Uterus (tissue), 4 donors: Measurements from ENCODE around the gene DKK3. TPM values are rescaled to one million over a fixed set of nuclear protein-coding genes. Genes with fewer than 3 reads are reported as not detected.

ENCODE experiments used
- DNase-seq, 2 donors: peaks; one replicate each; pipeline ENCODE4 v3.0.0-alpha.2; 2019 to 2020
- H3K27ac ChIP-seq, 2 donors: fragments of 200-600 bp; sonication (generic); 1 replicate in 1 of 2; 2 replicates in 1 of 2; pipeline ENCODE4 v1.5.1; 2016 to 2018
- H3K27me3 ChIP-seq, 2 donors: fragments of 200-600 bp; sonication (generic); one replicate each; pipeline ENCODE4 v1.5.1; 2018 to 2019; ENCODE audit warnings: control low read depth in 1 of 2
- H3K36me3 ChIP-seq, 2 donors: fragments of 200-600 bp; sonication (generic); one replicate each; pipeline ENCODE4 v1.5.1; 2019; ENCODE audit warnings: control low read depth in 1 of 2
- H3K4me1 ChIP-seq, 2 donors: fragments of 200-600 bp; sonication (generic); one replicate each; pipeline ENCODE4 v1.5.1; 2018 to 2019; ENCODE audit warnings: control low read depth in 1 of 2
- H3K4me3 ChIP-seq, 2 donors: fragments of 200-600 bp; sonication (generic); 1 replicate in 1 of 2; 2 replicates in 1 of 2; pipeline ENCODE4 v1.5.1; 2018 to 2019; ENCODE audit warnings: mild to moderate bottlenecking in 1 of 2
- H3K9me3 ChIP-seq, 2 donors: fragments of 200-600 bp; sonication (generic); one replicate each; pipeline ENCODE4 v1.5.1; 2019; ENCODE audit warnings: control low read depth in 1 of 2
- POLR2A ChIP-seq, 2 donors: fragments of 450-650 bp; IDR thresholded peaks; one replicate each; pipeline ENCODE4 v1.6.1; 2016; ENCODE audit warnings: antibody characterized with exemption in 2 of 2, mild to moderate bottlenecking in 1 of 2, moderate library complexity in 1 of 2
- intact Hi-C: fragments of 100-400 bp; cut with DNase I; formaldehyde crosslinking; loops from one replicate; pipeline ENCODE4 v1.15.1; 2023; ENCODE audit warnings: low total_unique reads
- total RNA-seq, 4 donors: library from RNA; depleted of rRNA in 3 of 4; stranded (reverse); fragments of >200 nt in 3 of 4; gene quantifications; one replicate each; pipeline versions ENCODE4 v1.1.0 to v1.2.4, GENCODE V29; 2014 to 2023
- TF ChIP-seq, protein P1 (sequence below), 4 experiments: fragments of 200-600 bp in 2 of 4; fragments of 450-650 bp in 2 of 4; sonication (generic) in 2 of 4; IDR thresholded peaks; one replicate each; pipeline ENCODE4 v1.5.1; 2016 to 2019; ENCODE audit warnings: antibody characterized with exemption in 4 of 4, mild to moderate bottlenecking in 2 of 4, moderate library complexity in 1 of 4
- donor health status: DM: yes; HTN: yes; CAD: no.

Gene DKK3
- total RNA-seq, 4 donors from 2014 or later, result 26.4 to 151 (median 99.0) TPM

- Histone ChIP-seq H3K36me3 (no peaks in the 10 kb centered on the region), H3K4me1 (no peaks in the 10 kb centered on the region), H3K27ac (no peak overlapping the region), H3K9me3 (no peaks in the 10 kb centered on the region), H3K4me3 (no peak overlapping the region), H3K27me3 (no peaks in the 10 kb centered on the region)
- intact Hi-C loops, result no loop called here
- TF ChIP-seq, protein P1, sequence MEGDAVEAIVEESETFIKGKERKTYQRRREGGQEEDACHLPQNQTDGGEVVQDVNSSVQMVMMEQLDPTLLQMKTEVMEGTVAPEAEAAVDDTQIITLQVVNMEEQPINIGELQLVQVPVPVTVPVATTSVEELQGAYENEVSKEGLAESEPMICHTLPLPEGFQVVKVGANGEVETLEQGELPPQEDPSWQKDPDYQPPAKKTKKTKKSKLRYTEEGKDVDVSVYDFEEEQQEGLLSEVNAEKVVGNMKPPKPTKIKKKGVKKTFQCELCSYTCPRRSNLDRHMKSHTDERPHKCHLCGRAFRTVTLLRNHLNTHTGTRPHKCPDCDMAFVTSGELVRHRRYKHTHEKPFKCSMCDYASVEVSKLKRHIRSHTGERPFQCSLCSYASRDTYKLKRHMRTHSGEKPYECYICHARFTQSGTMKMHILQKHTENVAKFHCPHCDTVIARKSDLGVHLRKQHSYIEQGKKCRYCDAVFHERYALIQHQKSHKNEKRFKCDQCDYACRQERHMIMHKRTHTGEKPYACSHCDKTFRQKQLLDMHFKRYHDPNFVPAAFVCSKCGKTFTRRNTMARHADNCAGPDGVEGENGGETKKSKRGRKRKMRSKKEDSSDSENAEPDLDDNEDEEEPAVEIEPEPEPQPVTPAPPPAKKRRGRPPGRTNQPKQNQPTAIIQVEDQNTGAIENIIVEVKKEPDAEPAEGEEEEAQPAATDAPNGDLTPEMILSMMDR (IDR thresholded peaks at IDR 0.05), result no peak
- no peak for TF ChIP-seq POLR2A (IDR thresholded peaks at IDR 0.05)
- DNase-seq, result no peak
Measured at GRCh38 chr11:11988681-11989261, 19.7 kb downstream of the DKK3 start.

GRCh38 chr11:11988099-11988651 lies 20.3 kb downstream of the DKK3 start:
- Histone ChIP-seq H3K36me3 (no peaks in the 10 kb centered on the region), H3K4me1 (no peaks in the 10 kb centered on the region), H3K9me3 (no peaks in the 10 kb centered on the region), H3K27me3 (no peaks in the 10 kb centered on the region), H3K4me3 (no peak overlapping the region), H3K27ac (no peak overlapping the region)
- TF ChIP-seq POLR2A (IDR thresholded peaks at IDR 0.05), result no peak
- TF ChIP-seq, protein P1 (IDR thresholded peaks at IDR 0.05), result no peak
- DNase-seq, result no peak
- intact Hi-C loops, result no loop called here

- Histone ChIP-seq H3K27ac (no peak overlapping the region), H3K4me1 (no peaks in the 10 kb centered on the region)
- intact Hi-C loops, result no loop called here
Measured at GRCh38 chr11:11987503-11988022, 20.9 kb downstream of the DKK3 start.

DNA sequence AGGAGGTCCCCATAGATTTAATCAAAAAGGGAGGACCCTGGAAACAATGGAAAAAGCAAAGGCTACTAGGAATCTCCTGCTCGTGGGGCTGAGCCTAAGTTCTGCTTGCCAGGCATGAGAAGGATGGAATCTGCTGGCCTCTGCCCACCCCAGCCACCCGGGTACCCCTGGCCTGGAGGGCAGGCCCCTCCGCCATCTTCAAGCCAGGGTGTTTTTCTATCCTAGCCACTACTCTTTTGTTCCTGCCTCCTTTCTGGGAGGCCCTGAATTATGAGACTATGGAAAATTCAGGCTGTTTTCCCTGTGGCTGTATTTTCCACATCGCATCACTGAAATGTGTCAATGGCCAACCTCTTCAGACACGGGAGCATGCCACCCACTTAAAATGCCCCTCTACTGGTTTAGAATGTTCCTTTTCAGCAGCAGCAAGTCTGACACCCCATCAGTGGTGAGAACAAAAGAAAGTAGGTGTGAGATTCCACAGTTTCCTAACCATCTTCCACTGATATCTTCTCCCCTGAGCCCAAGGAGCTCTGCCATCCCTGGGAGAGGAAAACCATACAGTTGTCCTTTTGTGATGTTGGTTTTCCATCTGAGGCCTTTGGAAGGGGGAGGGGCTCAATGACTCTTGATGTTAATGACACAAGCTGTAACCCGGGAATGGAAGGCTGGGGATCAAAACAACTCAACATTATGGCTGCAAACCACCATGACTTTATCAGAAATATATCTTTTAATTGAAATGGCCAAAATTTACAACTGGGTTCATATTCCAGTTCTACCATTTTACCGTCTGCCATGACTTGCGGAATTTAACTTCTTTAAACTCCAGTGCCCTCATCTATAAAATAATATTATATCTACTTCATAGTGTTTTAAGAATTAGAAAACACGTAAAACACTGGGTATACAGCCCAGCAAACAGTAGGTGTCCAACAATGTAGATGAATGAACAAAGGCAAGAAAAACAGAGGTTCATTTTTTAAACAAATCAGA lies 22.2 kb downstream of the DKK3 start:
- TF ChIP-seq POLR2A (IDR thresholded peaks at IDR 0.05), result no peak
- TF ChIP-seq, protein P1 (IDR thresholded peaks at IDR 0.05), result no peak
- DNase-seq, result no peak
- Histone ChIP-seq H3K4me3 (no peak overlapping the region), H3K27me3 (no peaks in the 10 kb centered on the region), H3K9me3 (no peaks in the 10 kb centered on the region), H3K27ac (no peak overlapping the region), H3K36me3 (no peaks in the 10 kb centered on the region), H3K4me1 (no peaks in the 10 kb centered on the region)
- intact Hi-C loops, result no loop called here

More at GRCh38 chr11:11987503-11988022, 20.9 kb downstream of the DKK3 start:
- Histone ChIP-seq H3K36me3 (no peaks in the 10 kb centered on the region), H3K9me3 (no peaks in the 10 kb centered on the region), H3K4me3 (no peak overlapping the region), H3K27me3 (no peaks in the 10 kb centered on the region)
- TF ChIP-seq POLR2A (IDR thresholded peaks at IDR 0.05), result no peak
- TF ChIP-seq, protein P1 (IDR thresholded peaks at IDR 0.05), result peak in 1 of 4 experiments; percentile 7
- DNase-seq, result no peak
